Uterus (tissue), 4 donors: ENCODE data around the gene SRRT. TPM values are rescaled to one million over a fixed set of nuclear protein-coding genes. Genes with fewer than 3 reads are reported as not detected.
A peak's percentile ranks its signal among the peaks of the same experiment; 100 is the strongest.

Experiments
- DNase-seq, 2 donors: peaks; one replicate each; pipeline ENCODE4 v3.0.0-alpha.2; 2019 to 2020
- H3K27ac ChIP-seq, 2 donors: fragments of 200-600 bp; sonication (generic); 1 replicate in 1 of 2; 2 replicates in 1 of 2; pipeline ENCODE4 v1.5.1; 2016 to 2018
- H3K27me3 ChIP-seq, 2 donors: fragments of 200-600 bp; sonication (generic); one replicate each; pipeline ENCODE4 v1.5.1; 2018 to 2019; ENCODE audit warnings: control low read depth in 1 of 2
- H3K36me3 ChIP-seq, 2 donors: fragments of 200-600 bp; sonication (generic); one replicate each; pipeline ENCODE4 v1.5.1; 2019; ENCODE audit warnings: control low read depth in 1 of 2
- H3K4me1 ChIP-seq, 2 donors: fragments of 200-600 bp; sonication (generic); one replicate each; pipeline ENCODE4 v1.5.1; 2018 to 2019; ENCODE audit warnings: control low read depth in 1 of 2
- H3K4me3 ChIP-seq, 2 donors: fragments of 200-600 bp; sonication (generic); 1 replicate in 1 of 2; 2 replicates in 1 of 2; pipeline ENCODE4 v1.5.1; 2018 to 2019; ENCODE audit warnings: mild to moderate bottlenecking in 1 of 2
- H3K9me3 ChIP-seq, 2 donors: fragments of 200-600 bp; sonication (generic); one replicate each; pipeline ENCODE4 v1.5.1; 2019; ENCODE audit warnings: control low read depth in 1 of 2
- CTCF ChIP-seq, 4 experiments: fragments of 200-600 bp in 2 of 4; fragments of 450-650 bp in 2 of 4; sonication (generic) in 2 of 4; IDR thresholded peaks; one replicate each; pipeline ENCODE4 v1.5.1; 2016 to 2019; ENCODE audit warnings: antibody characterized with exemption in 4 of 4, mild to moderate bottlenecking in 2 of 4, moderate library complexity in 1 of 4
- POLR2A ChIP-seq, 2 donors: fragments of 450-650 bp; IDR thresholded peaks; one replicate each; pipeline ENCODE4 v1.6.1; 2016; ENCODE audit warnings: antibody characterized with exemption in 2 of 2, mild to moderate bottlenecking in 1 of 2, moderate library complexity in 1 of 2
- intact Hi-C: fragments of 100-400 bp; cut with DNase I; formaldehyde crosslinking; loops from one replicate; pipeline ENCODE4 v1.15.1; 2023; ENCODE audit warnings: low total_unique reads
- total RNA-seq, 4 donors: library from RNA; depleted of rRNA in 3 of 4; stranded (reverse); fragments of >200 nt in 3 of 4; gene quantifications; one replicate each; pipeline versions ENCODE4 v1.1.0 to v1.2.4, GENCODE V29; 2014 to 2023
- donor health status: DM: yes; HTN: yes; CAD: no.

The SRRT gene
- total RNA-seq, 4 donors from 2014 or later, result 17.1 to 185 (median 41.1) TPM

GRCh38 chr7:100895956-100896731 is 21.2 kb downstream of the SRRT start:
- intact Hi-C loops, result loop anchor here (2.0 kb wide), 1 partner anchor 163 kb away; no protein-coding TSS in a partner anchor
- Histone ChIP-seq H3K27me3 (peaks cover 0 to 8% of the 10 kb centered on the region in 2 donors), H3K9me3 (no peaks in the 10 kb centered on the region), H3K36me3 (no peaks in the 10 kb centered on the region), H3K4me1 (peaks cover 0 to 19% of the 10 kb centered on the region in 2 donors), H3K27ac (no peak overlapping the region), H3K4me3 (peak overlapping the region; percentile 34)
- DNase-seq, result peak in 1 of 2 donors; percentile 48
- TF ChIP-seq POLR2A (IDR thresholded peaks at IDR 0.05) (no peak), CTCF (IDR thresholded peaks at IDR 0.05) (no peak)

GRCh38 chr7:100896732-100897608 is 22.1 kb downstream of the SRRT start:
- DNase-seq, result peak in 1 of 2 donors; percentile 73
- intact Hi-C loops, result loop anchor here (2.0 kb wide), 1 partner anchor 162 kb away; no protein-coding TSS in a partner anchor
- Histone ChIP-seq H3K4me1 (peaks cover 0 to 19% of the 10 kb centered on the region in 2 donors), H3K27ac (no peak overlapping the region), H3K4me3 (peak overlapping the region in 1 of 2 donors; percentile 29), H3K36me3 (no peaks in the 10 kb centered on the region), H3K27me3 (peaks cover 0 to 8% of the 10 kb centered on the region in 2 donors), H3K9me3 (no peaks in the 10 kb centered on the region)
- TF ChIP-seq POLR2A (IDR thresholded peaks at IDR 0.05) (no peak), CTCF (IDR thresholded peaks at IDR 0.05) (peak; percentile 46 to 78 (median 72))

- Histone ChIP-seq H3K4me1 (peaks cover 0 to 19% of the 10 kb centered on the region in 2 donors), H3K27me3 (peaks cover 0 to 8% of the 10 kb centered on the region in 2 donors), H3K4me3 (no peak overlapping the region), H3K27ac (no peak overlapping the region), H3K9me3 (no peaks in the 10 kb centered on the region), H3K36me3 (no peaks in the 10 kb centered on the region)
- no peak for DNase-seq
- no peak for TF ChIP-seq POLR2A (IDR thresholded peaks at IDR 0.05)
- no peak for TF ChIP-seq CTCF (IDR thresholded peaks at IDR 0.05)
- intact Hi-C loops, result loop anchor here (2.0 kb wide), 1 partner anchor 161 kb away; no protein-coding TSS in a partner anchor
Measured at GRCh38 chr7:100897772-100898454, 23.0 kb downstream of the SRRT start.

- Histone ChIP-seq H3K27me3 (peaks cover 0 to 8% of the 10 kb centered on the region in 2 donors), H3K4me1 (peaks cover 0 to 19% of the 10 kb centered on the region in 2 donors), H3K36me3 (no peaks in the 10 kb centered on the region), H3K4me3 (no peak overlapping the region), H3K9me3 (no peaks in the 10 kb centered on the region), H3K27ac (no peak overlapping the region)
- DNase-seq, result no peak
- TF ChIP-seq POLR2A (IDR thresholded peaks at IDR 0.05) (no peak), CTCF (IDR thresholded peaks at IDR 0.05) (no peak)
- intact Hi-C loops, result no loop called here
Measured at GRCh38 chr7:100899432-100899831, 24.5 kb downstream of the SRRT start.
